ES-I3 (cell line): ENCODE results near the gene OR52E5.

Experiments used
- H3K36me3 ChIP-seq: 2 replicates; pipeline ENCODE4 v1.6.1; 2013; ENCODE audit warnings: mild to moderate bottlenecking, low read length, control low read depth, moderate library complexity; ENCODE audit not compliant: insufficient read depth
- H3K4me1 ChIP-seq: 2 replicates; pipeline ENCODE4 v1.6.1; 2013; ENCODE audit warnings: mild to moderate bottlenecking, control low read depth, low read length; ENCODE audit not compliant: insufficient read depth
- H3K9ac ChIP-seq: 2 replicates; pipeline ENCODE4 v1.6.1; 2013; ENCODE audit warnings: low read depth, mild to moderate bottlenecking, low read length, moderate library complexity
- H3K9me3 ChIP-seq: 2 replicates; pipeline ENCODE4 v1.6.1; 2013; ENCODE audit warnings: mild to moderate bottlenecking, low read length, moderate library complexity; ENCODE audit not compliant: control insufficient read depth, insufficient read depth

OR52E5 gene

GRCh38 chr11:5923427-5923776 is 30.4 kb downstream of the OR52E5 start:
- Histone ChIP-seq H3K9me3 (no peaks in the 10 kb centered on the region), H3K4me1 (no peaks in the 10 kb centered on the region), H3K9ac (no peak overlapping the region)

GRCh38 chr11:5923794-5924193 is 30.8 kb downstream of the OR52E5 start:
- no peak overlapping the region for H3K9ac ChIP-seq
- H3K36me3 ChIP-seq = no peaks in the 10 kb centered on the region

More at GRCh38 chr11:5923427-5923776, 30.4 kb downstream of the OR52E5 start:
- H3K36me3 ChIP-seq = no peaks in the 10 kb centered on the region

GRCh38 chr11:5928271-5928670 is 35.3 kb downstream of the OR52E5 start:
- Histone ChIP-seq H3K36me3 (no peaks in the 10 kb centered on the region), H3K9me3 (no peaks in the 10 kb centered on the region), H3K9ac (no peak overlapping the region), H3K4me1 (no peaks in the 10 kb centered on the region)

More at GRCh38 chr11:5923794-5924193, 30.8 kb downstream of the OR52E5 start:
- H3K4me1 ChIP-seq = no peaks in the 10 kb centered on the region
- H3K9me3 ChIP-seq = no peaks in the 10 kb centered on the region

GRCh38 chr11:5928811-5929210 is 35.8 kb downstream of the OR52E5 start:
- no peaks in the 10 kb centered on the region for H3K9me3 ChIP-seq
- no peaks in the 10 kb centered on the region for H3K4me1 ChIP-seq
- no peak overlapping the region for H3K9ac ChIP-seq
- no peaks in the 10 kb centered on the region for H3K36me3 ChIP-seq

- Histone ChIP-seq H3K4me1 (no peaks in the 10 kb centered on the region), H3K36me3 (no peaks in the 10 kb centered on the region), H3K9ac (no peak overlapping the region), H3K9me3 (no peaks in the 10 kb centered on the region)
Observed at GRCh38 chr11:5929571-5930368, 36.8 kb downstream of the OR52E5 start.

GRCh38 chr11:5930614-5931013 is 37.6 kb downstream of the OR52E5 start:
- no peak overlapping the region for H3K9ac ChIP-seq
- no peaks in the 10 kb centered on the region for H3K36me3 ChIP-seq
- H3K4me1 ChIP-seq = no peaks in the 10 kb centered on the region
- H3K9me3 ChIP-seq = no peaks in the 10 kb centered on the region

- no peak overlapping the region for H3K9ac ChIP-seq
- H3K9me3 ChIP-seq = no peaks in the 10 kb centered on the region
- no peaks in the 10 kb centered on the region for H3K36me3 ChIP-seq
- no peaks in the 10 kb centered on the region for H3K4me1 ChIP-seq
Observed at GRCh38 chr11:5931061-5931460, 38.1 kb downstream of the OR52E5 start.

GRCh38 chr11:5932671-5933070 is 39.7 kb downstream of the OR52E5 start:
- Histone ChIP-seq H3K4me1 (no peaks in the 10 kb centered on the region), H3K9me3 (no peaks in the 10 kb centered on the region), H3K36me3 (no peaks in the 10 kb centered on the region), H3K9ac (no peak overlapping the region)

GRCh38 chr11:5933116-5933515 is 40.1 kb downstream of the OR52E5 start:
- no peak overlapping the region for H3K9ac ChIP-seq
- H3K4me1 ChIP-seq = no peaks in the 10 kb centered on the region
- H3K9me3 ChIP-seq = no peaks in the 10 kb centered on the region
- H3K36me3 ChIP-seq = no peaks in the 10 kb centered on the region

GRCh38 chr11:5937868-5938602 is 45.0 kb downstream of the OR52E5 start:
- Histone ChIP-seq H3K9me3 (no peaks in the 10 kb centered on the region), H3K9ac (no peak overlapping the region), H3K4me1 (no peaks in the 10 kb centered on the region), H3K36me3 (no peaks in the 10 kb centered on the region)

GRCh38 chr11:5938603-5938965 is 45.6 kb downstream of the OR52E5 start:
- Histone ChIP-seq H3K9me3 (no peaks in the 10 kb centered on the region), H3K36me3 (no peaks in the 10 kb centered on the region), H3K9ac (no peak overlapping the region), H3K4me1 (no peaks in the 10 kb centered on the region)

- Histone ChIP-seq H3K9ac (no peak overlapping the region), H3K4me1 (no peaks in the 10 kb centered on the region), H3K9me3 (no peaks in the 10 kb centered on the region), H3K36me3 (no peaks in the 10 kb centered on the region)
Observed at GRCh38 chr11:5940748-5941147, 47.7 kb downstream of the OR52E5 start.

- Histone ChIP-seq H3K4me1 (no peaks in the 10 kb centered on the region), H3K9me3 (no peaks in the 10 kb centered on the region), H3K36me3 (no peaks in the 10 kb centered on the region), H3K9ac (no peak within 1 kb of the TSS)
Observed at GRCh38 chr11:5941951-5942350, 48.9 kb downstream of the OR52E5 start, which contains the start of gene OR56A3. Gene OR56A3, plus strand, starts transcription at chr11:5942251. Its CDS starts 5,096 bp downstream, at chr11:5947347.
